ENCODE measurements around the gene UBAP2L.
"Not testable (repeated sequence)": the region's sequence is repeated elsewhere in the genome, so short reads cannot be mapped to it uniquely, and the experiment has no call there.

Gene UBAP2L

DNA sequence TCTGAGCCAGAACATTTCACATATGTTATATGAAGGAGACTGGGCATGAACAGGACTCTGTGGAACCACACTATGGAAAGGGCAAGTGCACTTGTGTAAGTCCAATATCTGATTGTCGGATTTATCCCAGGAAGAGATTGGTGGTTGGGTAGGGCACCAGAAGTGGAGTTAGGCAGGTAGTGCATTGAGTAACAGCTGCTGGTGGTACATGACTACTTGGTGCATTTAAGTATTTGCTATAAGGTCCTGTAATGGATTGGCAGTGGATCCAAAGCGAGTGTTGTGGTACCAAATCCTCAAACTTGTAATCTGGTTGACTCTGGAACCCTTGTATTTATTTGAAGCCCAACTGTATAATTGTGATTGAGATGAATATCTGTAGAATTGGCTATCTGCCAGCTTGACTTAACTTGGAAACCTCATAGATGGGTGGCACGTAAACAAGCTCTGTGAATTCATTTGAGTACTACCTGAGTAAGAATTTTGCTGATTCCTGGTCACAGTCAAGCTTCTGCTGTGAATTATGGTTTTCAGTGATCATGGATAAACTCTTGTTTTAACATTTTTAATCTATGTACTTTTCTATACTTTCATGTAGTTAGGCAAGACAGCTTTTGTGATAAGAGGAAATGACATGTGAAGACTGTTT, 21.1 kb downstream of the UBAP2L start:
- DNase-seq = no peak

DNA sequence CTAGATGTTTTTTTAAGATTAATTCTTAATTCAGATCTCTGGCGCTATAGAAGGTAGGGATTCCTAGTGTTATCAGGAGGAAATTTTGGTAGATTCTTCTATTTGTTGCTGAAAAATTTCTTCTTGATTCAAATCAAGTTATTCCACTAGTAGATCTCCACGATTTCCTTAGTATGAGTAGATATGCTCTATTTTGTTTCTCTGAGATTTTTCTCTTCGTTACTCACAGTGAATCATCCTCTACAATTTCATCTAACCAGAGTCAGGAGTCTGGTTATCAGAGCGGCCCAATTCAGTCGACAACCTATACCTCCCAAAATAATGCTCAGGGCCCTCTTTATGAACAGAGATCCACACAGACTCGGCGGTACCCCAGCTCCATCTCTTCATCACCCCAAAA, 32.9 kb downstream of the UBAP2L start:
- no peak for DNase-seq

DNA sequence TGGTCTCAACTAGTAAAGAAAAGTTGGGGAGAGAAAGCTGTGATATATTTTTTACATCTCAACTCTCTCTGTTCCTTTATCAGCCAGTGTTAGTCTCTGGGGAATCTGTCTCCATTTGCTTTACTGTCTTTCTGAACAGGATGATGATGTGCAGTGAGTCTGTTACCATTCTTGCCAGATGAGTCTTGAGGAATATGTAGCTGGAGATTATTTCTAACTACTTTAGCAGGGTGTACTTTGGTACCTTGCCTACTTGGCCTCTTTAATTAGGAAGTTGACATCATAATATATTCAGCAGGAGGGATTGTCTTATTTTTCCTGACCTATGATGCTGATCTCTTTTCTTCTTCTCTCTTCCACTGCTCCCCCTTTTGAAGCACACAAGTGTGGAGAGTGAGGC, 35.9 kb downstream of the UBAP2L start:
- no peak for DNase-seq

DNA sequence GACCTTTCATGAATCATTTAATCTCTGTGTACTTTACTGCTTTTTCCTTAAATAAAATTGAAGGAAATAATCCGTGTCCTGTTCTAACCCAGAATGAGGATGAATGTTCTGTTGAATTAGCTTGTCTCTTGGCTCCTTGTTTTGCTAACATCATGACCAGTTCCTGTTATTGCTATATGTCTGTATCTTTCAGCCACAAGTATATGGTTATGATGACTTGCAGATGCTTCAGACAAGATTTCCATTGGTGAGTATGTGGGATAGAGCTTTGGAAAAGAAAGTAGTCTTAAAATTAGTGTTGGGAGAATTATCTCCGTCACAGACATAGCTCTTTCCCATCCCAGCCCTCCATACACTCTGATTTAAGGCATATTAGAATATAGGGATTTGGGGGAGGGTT, 38.0 kb downstream of the UBAP2L start:
- DNase-seq = no peak

DNA sequence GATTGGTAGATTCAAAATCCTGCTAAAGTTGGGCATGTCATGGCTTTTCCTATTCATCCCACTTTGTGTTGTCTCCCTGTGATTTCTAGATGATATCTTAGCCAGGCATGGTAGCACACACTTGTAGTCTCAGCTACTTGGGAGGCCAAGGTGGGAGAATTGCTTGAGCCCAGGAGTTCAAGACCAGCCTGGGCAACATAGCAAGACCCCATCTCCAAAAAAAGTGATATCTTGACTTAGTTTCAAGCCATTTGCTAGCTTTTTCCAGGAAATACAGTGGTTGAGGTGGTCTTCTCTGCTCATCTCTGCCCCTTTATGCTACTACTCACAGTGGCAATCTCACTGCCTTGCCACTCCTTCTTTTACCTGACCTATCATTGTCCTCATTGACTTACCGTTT, 39.4 kb downstream of the UBAP2L start:
- no peak for DNase-seq

DNA sequence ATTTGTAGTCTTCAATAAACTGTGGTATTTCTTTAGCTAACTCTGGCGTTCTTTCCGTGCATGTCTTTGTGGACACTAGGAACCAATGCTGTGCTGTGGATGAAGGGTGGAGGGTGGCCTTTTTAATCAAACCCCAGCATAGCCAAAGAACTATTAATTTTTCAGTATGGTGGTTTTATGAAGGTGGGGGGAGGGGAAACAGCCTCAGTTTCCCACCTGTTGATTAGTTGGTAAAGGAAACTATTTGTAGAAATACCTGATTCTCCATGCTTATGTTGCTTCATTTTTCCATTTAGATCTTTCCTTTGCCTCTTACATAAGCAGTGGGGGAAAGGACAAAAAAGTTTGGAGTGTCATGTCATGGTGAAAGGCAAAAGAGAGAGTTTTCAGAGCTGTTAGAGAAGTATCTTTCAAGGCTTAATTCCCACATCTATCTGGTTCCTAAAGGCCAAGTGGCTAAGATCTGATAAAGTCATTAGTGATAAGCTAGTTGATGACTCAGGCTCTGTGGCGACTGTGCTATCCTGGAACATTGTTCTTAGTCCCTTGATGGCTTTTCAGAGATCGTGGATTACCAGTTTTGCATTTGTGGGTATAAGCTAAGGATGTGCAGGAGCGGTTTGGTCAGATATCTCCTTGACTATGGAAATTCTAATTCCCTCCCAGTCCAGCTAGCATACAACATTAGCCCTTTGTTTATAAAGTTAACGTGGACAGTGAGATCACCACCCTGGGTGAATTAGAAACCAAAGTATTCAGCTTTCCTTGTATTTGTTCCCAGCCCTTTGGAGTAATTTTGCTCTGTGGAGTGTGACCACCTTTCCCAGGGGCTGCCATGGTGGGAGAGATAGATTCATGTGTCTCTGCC, 42.9 kb downstream of the UBAP2L start:
- DNase-seq = no peak

DNA sequence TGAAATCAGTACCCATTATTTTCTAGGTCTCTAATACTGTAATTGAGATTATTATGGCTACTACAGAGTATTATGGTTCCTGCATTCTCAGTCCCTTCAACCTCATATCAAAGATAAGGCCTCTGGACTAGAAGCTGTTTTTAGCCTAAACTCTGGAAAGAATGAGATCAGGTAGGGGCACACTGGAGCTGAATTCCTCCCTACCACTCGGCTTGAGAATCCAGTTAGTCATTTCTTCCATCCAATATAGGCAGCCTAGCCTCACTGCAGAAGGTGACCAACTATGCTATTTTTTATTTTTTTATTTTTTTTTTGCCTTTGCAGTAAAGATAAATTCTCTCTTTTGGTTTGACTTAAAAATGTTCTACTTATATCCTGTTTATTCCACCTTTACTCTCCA, 43.7 kb downstream of the UBAP2L start:
- DNase-seq = no peak

DNA sequence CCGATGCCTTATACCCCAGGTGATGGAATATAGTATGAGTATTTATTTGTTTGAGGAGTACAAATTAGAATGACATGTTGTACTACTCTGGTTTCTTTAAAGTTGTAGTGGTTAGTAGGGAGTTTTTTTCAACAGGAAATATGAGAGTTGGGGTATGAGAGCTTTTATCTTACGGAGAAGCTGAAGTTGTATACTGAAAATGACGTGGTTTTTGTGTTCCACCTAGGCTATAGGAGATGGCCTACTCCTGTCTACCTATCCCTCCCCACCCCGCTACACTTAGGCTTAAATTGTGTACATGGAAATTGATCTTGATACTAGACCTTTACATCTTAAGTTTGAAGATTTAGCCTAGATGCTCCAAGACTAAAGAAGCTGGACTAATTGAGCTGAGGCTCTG, 44.8 kb downstream of the UBAP2L start:
- no peak for DNase-seq

DNA sequence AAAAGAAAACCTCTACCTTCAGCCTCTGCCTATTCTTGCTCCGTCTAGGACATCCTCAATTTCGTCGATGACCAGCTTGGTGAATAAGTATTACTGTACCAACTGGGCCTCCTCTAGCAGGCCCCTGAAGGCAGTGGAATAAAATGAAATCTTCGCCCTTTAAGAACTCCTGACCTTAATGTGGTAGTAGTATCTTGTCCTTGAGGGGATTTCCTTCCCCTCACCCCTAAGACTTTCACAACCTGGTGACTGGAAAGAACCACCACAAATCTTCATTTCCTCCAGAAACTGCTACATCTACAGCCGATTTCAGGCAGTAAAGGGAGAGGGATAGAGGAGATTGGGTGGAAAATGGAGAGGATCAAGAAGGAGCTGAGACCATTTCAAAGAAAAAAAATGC, 50.1 kb downstream of the UBAP2L start:
- DNase-seq = no peak

DNA sequence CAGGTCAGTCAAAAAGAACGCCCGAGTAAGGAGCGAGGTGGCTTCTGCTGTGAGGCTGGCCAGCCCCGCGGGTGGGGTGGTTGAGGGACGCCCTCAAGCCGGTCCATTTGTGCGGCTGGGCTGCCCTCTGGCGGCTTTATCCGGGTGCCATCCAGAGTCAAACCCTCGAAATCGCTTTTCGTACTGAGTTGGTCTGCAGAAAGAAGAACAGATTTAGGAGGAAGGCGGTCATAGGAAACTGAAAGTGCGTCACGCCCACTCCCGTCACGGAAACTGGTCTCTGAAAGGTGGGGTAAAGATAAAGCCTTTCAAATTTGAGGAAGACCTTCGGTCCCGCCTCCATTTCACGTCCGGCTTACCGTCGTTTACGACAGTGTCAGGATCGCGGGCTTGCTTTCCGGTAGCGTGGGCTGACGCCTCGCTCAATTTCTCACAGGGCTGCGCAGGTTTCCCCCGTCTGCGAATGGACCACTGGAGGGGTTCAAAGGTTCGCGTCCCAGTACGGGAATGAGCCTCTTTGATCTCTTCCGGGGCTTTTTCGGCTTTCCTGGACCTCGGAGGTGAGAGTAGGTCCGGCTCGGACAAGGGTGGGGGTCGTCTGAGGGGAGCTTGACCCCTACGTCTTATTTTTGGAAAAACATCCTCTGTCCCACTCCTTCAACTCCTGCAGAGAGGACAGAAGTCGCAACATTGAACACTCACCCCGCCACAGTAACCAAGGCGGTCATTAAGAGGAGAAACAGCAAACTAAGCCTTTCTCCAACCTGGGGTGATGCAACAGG, 51.7 kb downstream of the UBAP2L start, which contains the start of gene HAX1:
Gene HAX1, plus strand, starts transcription at position 413 of the 782 bp plus-strand sequence. Its CDS starts 95 bp downstream, at position 508.
- peak; percentile 96 to 99 (median 96) for DNase-seq

DNA sequence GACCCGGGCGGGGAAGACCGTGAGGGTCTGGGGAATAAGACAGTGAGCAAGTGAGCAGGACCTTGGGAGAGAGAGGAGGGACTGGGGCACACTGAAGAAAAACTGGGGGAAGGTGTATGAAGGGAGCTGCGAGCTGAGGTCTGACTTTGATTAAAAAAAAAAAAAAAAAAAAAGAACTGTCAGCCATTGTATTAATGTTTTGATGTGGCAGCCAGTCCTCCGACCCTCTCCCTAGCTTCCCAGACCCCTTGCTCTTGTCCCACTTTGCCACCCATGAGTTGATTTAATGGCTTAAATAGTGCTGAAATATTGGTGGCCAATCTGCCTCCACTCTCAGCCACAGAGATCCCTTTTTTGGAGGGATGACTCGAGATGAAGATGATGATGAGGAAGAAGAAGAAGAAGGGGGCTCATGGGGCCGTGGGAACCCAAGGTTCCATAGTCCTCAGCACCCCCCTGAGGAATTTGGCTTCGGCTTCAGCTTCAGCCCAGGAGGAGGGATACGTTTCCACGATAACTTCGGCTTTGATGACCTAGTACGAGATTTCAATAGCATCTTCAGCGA, 52.3 kb downstream of the UBAP2L start:
- no peak for DNase-seq

DNA sequence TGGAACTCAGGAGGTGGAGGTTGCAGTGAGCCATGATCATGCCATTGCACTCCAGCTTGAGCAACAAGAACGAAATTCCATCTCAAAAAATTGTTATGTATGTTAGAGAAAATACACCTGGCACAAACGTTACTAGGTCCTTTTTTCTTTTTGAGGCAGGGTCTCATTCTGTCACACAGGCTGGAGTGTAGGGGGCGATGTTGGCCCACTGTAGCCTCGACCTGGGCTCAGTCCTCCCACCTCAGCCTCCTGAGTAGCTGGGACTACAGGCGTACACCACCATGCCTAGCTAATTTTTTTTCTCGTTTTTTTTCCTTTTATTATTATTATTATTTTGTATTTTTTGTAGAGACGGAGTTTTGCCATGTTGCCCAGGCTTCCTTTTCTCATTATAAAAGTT, 56.0 kb downstream of the UBAP2L start:
- peak in 2 of 3 experiments; percentile 14 to 22 for DNase-seq

DNA sequence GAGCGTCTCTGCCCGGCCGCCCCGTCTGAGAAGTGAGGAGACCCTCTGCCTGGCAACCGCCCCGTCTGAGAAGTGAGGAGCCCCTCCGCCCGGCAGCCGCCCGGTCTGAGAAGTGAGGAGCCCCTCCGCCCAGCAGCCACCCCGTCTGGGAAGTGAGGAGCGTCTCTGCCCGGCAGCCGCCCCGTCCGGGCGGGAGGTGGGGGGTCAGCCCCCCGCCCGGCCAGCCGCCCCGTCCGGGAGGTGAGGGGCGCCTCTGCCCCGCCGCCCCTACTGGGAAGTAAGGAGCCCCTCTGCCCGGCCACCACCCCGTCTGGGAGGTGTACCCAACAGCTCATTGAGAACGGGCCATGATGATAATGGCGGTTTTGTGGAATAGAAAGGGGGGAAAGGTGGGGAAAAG, 66.8 kb downstream of the UBAP2L start:
- DNase-seq = not testable (repeated sequence)

DNA sequence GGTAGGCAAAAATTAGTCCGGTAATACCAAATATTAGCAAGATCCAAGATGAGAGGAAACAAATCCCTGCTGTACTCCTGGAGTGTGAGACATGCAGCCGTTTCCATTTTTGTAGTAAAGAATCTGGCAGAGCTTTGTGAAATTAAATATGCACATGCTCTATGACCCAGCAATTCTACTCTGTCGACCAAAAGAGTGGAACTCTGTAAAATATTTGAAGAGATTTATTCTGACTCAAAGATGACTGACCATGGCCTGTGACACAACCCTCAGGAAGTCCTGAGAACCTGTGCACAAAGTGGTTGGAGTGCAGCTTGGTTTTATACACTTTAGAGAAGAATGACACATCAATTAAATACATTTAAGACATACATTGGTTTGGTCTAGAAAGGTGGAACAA, 67.9 kb downstream of the UBAP2L start:
- DNase-seq = no peak

DNA sequence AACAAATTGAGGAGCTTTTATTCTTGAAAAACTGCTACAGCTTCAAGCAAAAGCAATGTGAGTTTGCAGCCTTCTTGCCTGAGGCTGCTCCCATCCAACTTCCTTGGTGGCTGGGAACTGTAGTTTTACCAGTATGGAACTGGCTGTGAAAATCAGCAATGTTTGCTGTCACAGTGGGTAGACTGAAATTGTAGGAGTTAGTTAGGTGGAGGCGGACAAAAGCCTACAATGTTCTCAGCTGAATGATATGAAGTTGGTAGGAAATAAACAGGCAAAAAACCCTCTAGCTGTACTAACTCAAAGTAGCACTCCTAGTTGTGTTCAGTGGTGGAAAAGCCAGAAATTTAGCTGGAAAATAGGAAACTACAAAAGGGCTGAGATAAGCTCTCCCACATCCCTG, 70.2 kb downstream of the UBAP2L start:
- DNase-seq = no peak

DNA sequence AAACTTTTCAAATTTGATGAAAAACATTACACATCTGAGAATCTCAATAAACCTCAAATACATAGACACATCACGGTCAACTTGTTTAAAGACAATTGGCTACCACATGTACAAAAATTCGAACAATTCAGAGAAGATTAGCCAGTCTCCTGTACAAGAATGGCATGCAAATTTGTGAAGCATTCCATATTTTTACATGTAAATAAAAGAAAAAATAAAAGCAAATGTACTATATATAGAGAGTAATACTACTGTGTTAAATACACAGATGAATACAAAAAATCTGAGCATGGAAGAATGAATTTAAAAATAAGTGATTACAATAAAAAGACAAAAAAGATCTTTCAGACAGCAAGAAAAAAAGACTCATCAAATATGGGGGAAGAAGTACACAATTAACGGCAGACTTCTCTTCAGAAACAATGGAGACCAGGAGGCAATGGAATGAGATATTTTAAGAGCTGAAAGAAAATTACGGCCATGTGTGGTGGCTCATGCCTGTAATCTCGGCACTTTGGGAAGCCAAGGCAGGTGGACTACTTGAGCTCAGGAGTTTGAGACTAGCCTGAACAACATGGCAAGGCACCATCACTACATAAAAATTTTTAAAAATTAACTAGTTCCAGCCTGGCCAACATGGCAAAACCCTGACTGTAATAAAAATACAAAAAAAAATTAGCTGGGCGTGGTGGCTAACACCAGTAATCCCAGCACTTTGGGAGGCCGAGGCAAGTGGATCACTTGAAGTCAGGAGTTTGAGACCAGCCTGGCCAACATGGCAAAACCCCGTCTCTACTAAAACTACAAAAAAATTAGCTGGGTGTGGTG, 74.9 kb downstream of the UBAP2L start:
- DNase-seq = peak in 1 of 3 experiments; percentile 8

DNA sequence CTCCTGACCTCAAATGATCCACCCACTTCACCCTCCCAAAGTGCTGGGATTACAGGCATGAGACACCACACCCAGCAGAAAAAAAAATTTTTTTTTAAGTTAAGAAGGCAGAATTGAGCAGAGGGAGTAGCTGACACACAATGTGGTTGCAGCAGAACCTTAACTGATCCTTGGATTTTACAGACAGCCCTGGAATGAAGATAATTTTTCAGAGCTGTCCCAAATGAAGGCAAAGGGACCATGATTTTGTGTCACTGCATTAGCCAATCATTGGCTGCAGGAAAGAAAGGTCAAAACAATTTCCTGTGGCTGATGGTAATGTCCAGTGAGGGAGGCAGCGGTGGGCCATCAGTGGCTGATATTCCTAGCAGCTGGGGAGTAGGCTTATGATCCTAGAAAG, 80.8 kb downstream of the UBAP2L start:
- no peak for DNase-seq

DNA sequence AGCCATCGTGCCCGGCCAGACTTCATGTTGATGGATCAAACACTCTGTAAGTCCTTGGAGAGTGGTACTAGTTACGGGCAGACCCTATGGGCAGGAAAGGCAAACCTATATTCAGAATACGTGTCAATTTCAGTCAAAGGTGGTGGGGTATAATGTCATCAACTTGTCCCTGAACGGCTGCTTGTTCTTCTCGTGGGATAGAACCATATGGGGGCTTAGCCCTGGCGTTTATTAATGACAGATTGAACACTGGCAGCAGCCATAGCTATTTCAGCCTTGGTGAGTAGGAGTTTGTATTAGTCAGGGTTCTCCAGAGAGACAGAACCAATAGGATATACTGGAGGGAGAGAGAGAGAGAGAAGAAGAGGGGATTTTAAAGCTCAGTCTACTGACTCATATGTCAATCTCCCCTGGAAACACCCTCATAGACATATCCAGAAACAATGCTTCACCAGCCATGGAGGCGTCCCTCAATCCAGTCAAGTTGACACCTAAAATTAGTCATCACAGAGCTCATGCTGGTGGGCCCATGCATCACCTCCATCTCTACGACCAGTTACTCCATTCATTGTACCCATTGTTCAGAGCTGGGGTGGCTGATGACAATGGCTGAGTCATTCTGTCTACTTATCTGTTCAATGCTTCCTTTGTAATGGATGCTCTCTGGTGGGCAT, 84.0 kb downstream of the UBAP2L start:
- DNase-seq = no peak

DNA sequence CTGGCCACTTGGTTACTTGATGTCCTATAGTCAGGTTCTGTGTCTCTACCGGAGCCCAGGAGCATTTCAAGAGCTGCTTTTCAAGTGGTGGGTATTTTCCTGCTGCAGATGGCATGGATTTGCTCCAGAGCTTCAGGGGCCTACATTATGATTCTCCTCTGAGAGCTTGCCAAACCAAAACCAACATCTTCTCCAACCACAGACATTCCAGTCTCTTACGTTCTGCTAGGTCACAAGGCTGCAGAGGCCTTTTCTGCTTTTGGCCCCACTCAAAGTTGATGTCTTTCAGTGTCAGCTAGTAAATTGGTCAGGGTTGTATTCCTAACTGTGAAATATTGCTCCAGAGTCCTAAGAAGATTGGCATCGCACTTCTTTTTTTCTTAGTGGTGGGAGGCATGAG, 85.4 kb downstream of the UBAP2L start:
- no peak for DNase-seq

DNA sequence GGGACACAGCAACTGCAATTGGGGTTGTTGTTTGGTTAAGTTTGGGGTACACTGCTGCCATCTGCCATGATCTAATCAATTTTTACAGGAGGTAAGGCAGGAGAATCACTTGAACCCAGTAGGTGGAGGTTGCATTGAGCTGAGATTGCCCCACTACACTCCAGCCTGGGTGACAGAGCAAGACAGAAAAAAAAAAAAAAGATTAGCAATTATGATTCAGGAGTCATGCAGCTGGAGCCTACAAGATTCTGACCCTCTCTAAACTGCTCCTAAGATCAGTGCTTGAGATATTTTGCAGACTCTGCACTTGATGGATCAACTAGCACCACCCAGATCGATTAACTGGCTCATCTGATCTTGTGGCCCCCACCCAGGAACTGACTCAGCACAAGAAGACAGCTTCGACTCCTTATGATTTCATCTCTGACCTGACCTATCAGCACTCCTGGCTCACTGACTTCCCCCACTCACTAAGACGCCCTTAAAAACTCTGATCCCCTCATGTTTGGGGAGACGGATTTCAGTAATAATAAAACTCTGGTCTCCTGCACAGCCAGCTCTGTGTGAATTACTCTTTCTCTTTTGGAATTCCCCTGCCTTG, 87.0 kb downstream of the UBAP2L start:
- DNase-seq = not testable (repeated sequence)

DNA sequence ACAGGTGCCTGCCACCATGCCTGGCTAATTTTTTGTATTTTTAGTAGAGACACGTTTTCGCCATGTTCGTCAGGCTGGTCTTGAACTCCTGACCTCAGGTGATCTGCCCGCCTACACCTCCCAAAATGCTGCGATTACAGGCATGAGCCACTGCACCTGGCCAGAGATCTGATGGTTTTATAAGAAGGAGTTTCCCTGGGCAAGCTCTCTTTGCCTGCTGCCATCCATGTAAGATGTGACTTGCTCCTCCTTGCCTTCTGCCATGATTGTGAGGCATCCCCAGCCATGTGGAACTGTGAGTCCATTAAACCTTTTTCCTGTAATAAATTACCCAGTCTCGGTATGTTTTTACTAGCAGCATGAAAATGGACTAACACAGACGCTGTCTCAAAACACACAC, 88.4 kb downstream of the UBAP2L start:
- DNase-seq = not testable (repeated sequence)
